Measurements from ENCODE around the gene TBX6. TPM values are rescaled to one million over a fixed set of nuclear protein-coding genes. Genes with fewer than 3 reads are reported as not detected.

TBX6 gene
- total RNA-seq, 1 donor from 2014 or later = 1.8 TPM

- DNase-seq (ENCODE audit: low spot score) = no peak
- peaks cover 44% of the 10 kb centered on the region for H3K4me1 Mint-ChIP-seq (ENCODE audit: low read depth)
- no peaks in the 10 kb centered on the region for H3K27me3 Mint-ChIP-seq (ENCODE audit: insufficient read depth)
- peak overlapping the region; percentile 97 for H3K4me3 Mint-ChIP-seq
- peaks cover 34% of the 10 kb centered on the region for H3K36me3 Mint-ChIP-seq (ENCODE audit: low read depth)
- no peaks in the 10 kb centered on the region for H3K9me3 Mint-ChIP-seq
- intact Hi-C loops (cut with micrococcal nuclease) = loop anchor here (1.0 kb wide), 2 partner anchors 16 to 20 kb away; partner anchors contain the start of gene YPEL3
- H3K27ac Mint-ChIP-seq = peak overlapping the region; percentile 81
Measured at GRCh38 chr16:30076276-30076791, 15.4 kb downstream of the TBX6 start.

GRCh38 chr16:30075503-30076275 lies 16.0 kb downstream of the TBX6 start, which contains the start of gene PPP4C:
PPP4C (plus strand) TSS chr16:30075994; CDS start chr16:30076378, 384 bp downstream.
- intact Hi-C loops (cut with micrococcal nuclease) = loop anchor here (1.0 kb wide), 3 partner anchors 10 to 21 kb away; partner anchors contain the start of genes ALDOA and YPEL3
- H3K4me3 Mint-ChIP-seq = peak within 1 kb of the TSS; percentile 97

GRCh38 chr16:30070490-30070889 lies 21.2 kb downstream of the TBX6 start:
- Mint-ChIP-seq H3K27ac (no peak overlapping the region), H3K27me3 (ENCODE audit: insufficient read depth) (no peaks in the 10 kb centered on the region), H3K9me3 (no peaks in the 10 kb centered on the region), H3K4me1 (ENCODE audit: low read depth) (peaks cover 39% of the 10 kb centered on the region), H3K36me3 (ENCODE audit: low read depth) (peaks cover 45% of the 10 kb centered on the region), H3K4me3 (no peak overlapping the region)
- intact Hi-C loops (cut with micrococcal nuclease) = no loop called here
- DNase-seq (ENCODE audit: low spot score) = no peak

More at GRCh38 chr16:30075503-30076275, 16.0 kb downstream of the TBX6 start, which contains the start of gene PPP4C:
- H3K27me3 Mint-ChIP-seq (ENCODE audit: insufficient read depth) = no peaks in the 10 kb centered on the region
- no peaks in the 10 kb centered on the region for H3K9me3 Mint-ChIP-seq
- H3K27ac Mint-ChIP-seq = peak within 1 kb of the TSS; percentile 96
- peaks cover 34% of the 10 kb centered on the region for H3K36me3 Mint-ChIP-seq (ENCODE audit: low read depth)
- DNase-seq (ENCODE audit: low spot score) = peak; percentile 92
- H3K4me1 Mint-ChIP-seq (ENCODE audit: low read depth) = peaks cover 44% of the 10 kb centered on the region

- intact Hi-C loops (cut with micrococcal nuclease) = loop anchor here (5.0 kb wide), 1 partner anchor 263 kb away; the partner anchor contains the start of gene MAZ
- DNase-seq (ENCODE audit: low spot score) = no peak
- peak overlapping the region; percentile 47 for H3K27ac Mint-ChIP-seq
- no peaks in the 10 kb centered on the region for H3K27me3 Mint-ChIP-seq (ENCODE audit: insufficient read depth)
- no peak overlapping the region for H3K4me3 Mint-ChIP-seq
- no peaks in the 10 kb centered on the region for H3K9me3 Mint-ChIP-seq
- peaks cover 45% of the 10 kb centered on the region for H3K36me3 Mint-ChIP-seq (ENCODE audit: low read depth)
- peaks cover 36% of the 10 kb centered on the region for H3K4me1 Mint-ChIP-seq (ENCODE audit: low read depth)
Measured at GRCh38 chr16:30069611-30070462, 21.9 kb downstream of the TBX6 start.

DNA sequence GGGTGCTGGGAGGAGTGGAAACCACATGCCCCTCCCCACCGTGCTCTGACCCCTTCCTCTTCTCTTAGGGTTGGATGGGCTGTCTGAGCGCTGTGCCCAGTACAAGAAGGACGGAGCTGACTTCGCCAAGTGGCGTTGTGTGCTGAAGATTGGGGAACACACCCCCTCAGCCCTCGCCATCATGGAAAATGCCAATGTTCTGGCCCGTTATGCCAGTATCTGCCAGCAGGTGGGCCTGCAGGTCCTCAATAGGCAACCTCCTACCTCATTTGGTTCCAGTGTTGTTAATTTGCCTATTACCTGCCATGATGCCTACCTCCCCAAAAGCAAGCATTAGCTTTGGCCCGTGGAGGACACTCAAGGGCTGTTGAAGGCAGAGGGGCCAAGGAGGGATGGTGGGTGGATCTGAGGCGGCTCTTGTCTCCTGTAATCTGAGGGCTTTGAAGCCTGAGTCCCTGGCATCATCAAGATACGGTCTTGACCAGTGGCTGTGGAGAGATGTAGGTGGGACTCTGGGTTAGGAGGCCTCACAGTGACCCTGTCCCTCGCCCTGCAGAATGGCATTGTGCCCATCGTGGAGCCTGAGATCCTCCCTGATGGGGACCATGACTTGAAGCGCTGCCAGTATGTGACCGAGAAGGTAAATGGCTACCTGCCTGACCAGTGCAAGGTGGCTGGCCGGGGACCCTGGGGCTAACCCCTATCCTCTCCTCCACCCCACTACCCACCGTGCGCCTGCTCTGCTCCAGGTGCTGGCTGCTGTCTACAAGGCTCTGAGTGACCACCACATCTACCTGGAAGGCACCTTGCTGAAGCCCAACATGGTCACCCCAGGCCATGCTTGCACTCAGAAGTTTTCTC lies 22.7 kb downstream of the TBX6 start:
- intact Hi-C loops (cut with micrococcal nuclease) = loop anchor here (5.0 kb wide), 1 partner anchor 262 kb away; the partner anchor contains the start of gene MAZ
- peak; percentile 36 for DNase-seq (ENCODE audit: low spot score)
- Mint-ChIP-seq H3K4me1 (ENCODE audit: low read depth) (peaks cover 32% of the 10 kb centered on the region), H3K4me3 (peak overlapping the region; percentile 72), H3K36me3 (ENCODE audit: low read depth) (peaks cover 47% of the 10 kb centered on the region), H3K9me3 (no peaks in the 10 kb centered on the region), H3K27ac (peak overlapping the region; percentile 79), H3K27me3 (ENCODE audit: insufficient read depth) (no peaks in the 10 kb centered on the region)

DNA sequence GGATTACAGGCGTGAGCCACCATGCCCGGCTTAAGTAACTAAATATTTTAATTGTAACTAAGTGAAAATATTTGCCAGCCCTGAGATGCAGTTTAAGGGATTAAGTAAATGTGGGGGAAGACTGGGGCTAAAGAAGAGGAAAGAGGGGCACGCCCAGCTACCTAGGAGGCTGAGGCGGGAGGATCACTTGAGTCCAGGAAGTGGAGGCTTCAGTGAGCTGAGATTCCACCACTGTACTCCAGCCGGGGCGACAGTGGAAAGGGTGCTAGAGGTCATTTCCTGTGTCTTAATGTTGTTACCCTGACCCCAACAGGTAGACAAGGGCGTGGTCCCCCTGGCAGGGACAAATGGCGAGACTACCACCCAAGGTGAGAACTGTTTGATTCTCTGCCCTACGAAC lies 23.4 kb downstream of the TBX6 start:
- H3K4me1 Mint-ChIP-seq (ENCODE audit: low read depth) = peaks cover 32% of the 10 kb centered on the region
- H3K27ac Mint-ChIP-seq = peak overlapping the region; percentile 79
- H3K9me3 Mint-ChIP-seq = no peaks in the 10 kb centered on the region
- peak overlapping the region; percentile 72 for H3K4me3 Mint-ChIP-seq
- no peak for DNase-seq (ENCODE audit: low spot score)
- intact Hi-C loops (cut with micrococcal nuclease) = loop anchor here (5.0 kb wide), 1 partner anchor 261 kb away; the partner anchor contains the start of gene MAZ
- H3K36me3 Mint-ChIP-seq (ENCODE audit: low read depth) = peaks cover 47% of the 10 kb centered on the region
- H3K27me3 Mint-ChIP-seq (ENCODE audit: insufficient read depth) = no peaks in the 10 kb centered on the region

DNA sequence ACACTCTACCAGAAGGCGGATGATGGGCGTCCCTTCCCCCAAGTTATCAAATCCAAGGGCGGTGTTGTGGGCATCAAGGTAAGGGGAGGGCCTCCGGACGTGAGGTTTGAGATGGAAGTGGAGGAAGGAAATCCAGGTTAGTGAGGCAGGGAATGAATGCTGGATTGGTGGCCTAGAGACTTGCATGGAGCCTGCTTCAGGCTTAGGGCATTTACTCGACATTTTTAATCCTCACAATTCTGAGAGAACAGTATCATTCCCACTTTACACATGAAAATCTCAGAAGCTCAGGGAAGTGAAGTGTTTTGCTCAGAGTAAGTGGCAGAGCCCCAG lies 24.2 kb downstream of the TBX6 start:
- Mint-ChIP-seq H3K36me3 (ENCODE audit: low read depth) (peaks cover 47% of the 10 kb centered on the region), H3K27me3 (ENCODE audit: insufficient read depth) (no peaks in the 10 kb centered on the region), H3K4me3 (peak overlapping the region; percentile 99), H3K9me3 (no peaks in the 10 kb centered on the region), H3K4me1 (ENCODE audit: low read depth) (peaks cover 32% of the 10 kb centered on the region), H3K27ac (peak overlapping the region; percentile 79)
- DNase-seq (ENCODE audit: low spot score) = no peak
- intact Hi-C loops (cut with micrococcal nuclease) = loop anchor here (5.0 kb wide), 1 partner anchor 260 kb away; the partner anchor contains the start of gene MAZ

DNA sequence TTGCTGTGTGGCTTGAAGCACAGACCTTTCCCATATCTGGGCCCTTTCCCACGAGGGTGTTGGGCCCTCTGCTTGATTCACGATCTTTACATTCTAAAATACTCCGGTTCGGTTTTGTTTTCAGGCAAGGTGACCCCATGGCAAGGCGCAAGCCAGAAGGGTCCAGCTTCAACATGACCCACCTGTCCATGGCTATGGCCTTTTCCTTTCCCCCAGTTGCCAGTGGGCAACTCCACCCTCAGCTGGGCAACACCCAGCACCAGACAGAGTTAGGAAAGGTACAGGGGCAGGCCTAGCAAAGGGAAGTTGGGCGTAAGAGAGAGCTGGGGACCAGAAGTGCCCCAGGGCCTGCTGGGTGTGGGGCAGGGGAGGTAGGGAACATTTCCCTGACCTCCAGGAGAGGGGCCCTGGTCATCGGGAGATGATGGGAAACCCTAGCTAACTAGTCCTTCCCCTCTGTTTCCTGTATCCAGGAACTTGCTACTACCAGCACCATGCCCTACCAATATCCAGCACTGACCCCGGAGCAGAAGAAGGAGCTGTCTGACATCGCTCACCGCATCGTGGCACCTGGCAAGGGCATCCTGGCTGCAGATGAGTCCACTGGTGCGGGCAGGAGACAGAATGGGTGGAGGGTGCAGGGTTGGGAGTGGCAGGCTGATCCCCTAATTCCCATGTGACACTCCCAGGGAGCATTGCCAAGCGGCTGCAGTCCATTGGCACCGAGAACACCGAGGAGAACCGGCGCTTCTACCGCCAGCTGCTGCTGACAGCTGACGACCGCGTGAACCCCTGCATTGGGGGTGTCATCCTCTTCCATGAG lies 24.8 kb downstream of the TBX6 start:
- Mint-ChIP-seq H3K9me3 (no peaks in the 10 kb centered on the region), H3K4me1 (ENCODE audit: low read depth) (peaks cover 29% of the 10 kb centered on the region), H3K4me3 (peak overlapping the region; percentile 99), H3K27me3 (ENCODE audit: insufficient read depth) (peaks cover 1% of the 10 kb centered on the region), H3K27ac (peak overlapping the region; percentile 79), H3K36me3 (ENCODE audit: low read depth) (peaks cover 44% of the 10 kb centered on the region)
- DNase-seq (ENCODE audit: low spot score) = no peak
- intact Hi-C loops (cut with micrococcal nuclease) = loop anchor here (5.0 kb wide), 1 partner anchor 260 kb away; the partner anchor contains the start of gene MAZ

DNA sequence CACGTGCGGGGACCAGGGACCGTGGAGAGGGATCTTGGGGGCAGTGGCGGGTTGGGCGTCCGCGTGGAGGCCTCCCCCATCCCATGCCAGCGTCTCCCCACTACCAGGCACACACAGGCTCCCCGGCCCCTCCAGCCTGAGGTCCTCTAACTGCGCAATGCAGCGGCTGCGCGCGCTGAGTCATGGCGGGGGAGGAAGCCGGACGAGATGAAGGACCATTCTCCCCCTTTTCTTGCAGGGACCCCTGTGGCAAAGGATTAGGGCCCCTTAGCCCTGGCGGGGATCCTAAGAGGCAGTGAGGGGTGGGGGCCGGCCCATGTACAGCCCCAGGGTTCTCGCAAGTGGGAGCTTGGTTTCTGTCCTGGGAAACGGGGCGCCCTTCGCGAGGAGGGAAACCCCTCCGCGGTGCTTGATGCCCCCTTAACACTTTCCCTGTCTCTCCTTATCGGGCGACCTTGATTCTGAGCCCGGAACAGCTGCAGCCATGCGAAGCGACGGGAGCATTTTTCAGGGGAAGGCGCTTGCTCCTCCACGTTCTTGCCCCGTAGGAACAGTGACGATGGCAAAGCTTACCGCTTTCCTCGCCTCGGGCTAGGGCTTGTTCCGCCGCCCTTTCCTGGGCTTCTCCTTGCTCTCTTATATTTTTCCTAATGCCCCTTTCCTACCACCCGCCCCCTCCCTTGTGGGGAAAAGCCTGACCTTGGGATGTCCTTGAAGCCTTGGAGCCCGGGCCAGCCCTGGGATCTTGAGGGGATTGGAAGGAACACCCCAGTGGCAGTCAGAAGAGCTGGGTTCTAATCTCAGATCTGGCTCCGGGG lies 25.6 kb downstream of the TBX6 start:
- H3K4me3 Mint-ChIP-seq = peak overlapping the region; percentile 99
- H3K27me3 Mint-ChIP-seq (ENCODE audit: insufficient read depth) = peaks cover 1% of the 10 kb centered on the region
- intact Hi-C loops (cut with micrococcal nuclease) = loop anchor here (1.0 to 5.0 kb wide), 13 partner anchors 9 to 593 kb away; partner anchors contain the start of genes ASPHD1, CDIPT, DCTPP1 and FBRS
- peak; percentile 28 for DNase-seq (ENCODE audit: low spot score)
- peaks cover 39% of the 10 kb centered on the region for H3K36me3 Mint-ChIP-seq (ENCODE audit: low read depth)
- no peaks in the 10 kb centered on the region for H3K9me3 Mint-ChIP-seq
- peaks cover 27% of the 10 kb centered on the region for H3K4me1 Mint-ChIP-seq (ENCODE audit: low read depth)
- peak overlapping the region; percentile 79 for H3K27ac Mint-ChIP-seq

- Mint-ChIP-seq H3K4me3 (peak within 1 kb of the TSS; percentile 99), H3K27me3 (ENCODE audit: insufficient read depth) (peaks cover 1% of the 10 kb centered on the region), H3K4me1 (ENCODE audit: low read depth) (peaks cover 25% of the 10 kb centered on the region), H3K36me3 (ENCODE audit: low read depth) (peaks cover 36% of the 10 kb centered on the region), H3K9me3 (no peaks in the 10 kb centered on the region), H3K27ac (peak within 1 kb of the TSS; percentile 95)
- intact Hi-C loops (cut with micrococcal nuclease) = loop anchor here (1.0 to 5.0 kb wide), 13 partner anchors 10 to 593 kb away; partner anchors contain the start of genes ASPHD1, CDIPT, DCTPP1 and FBRS
- DNase-seq (ENCODE audit: low spot score) = peak; percentile 95
Measured at GRCh38 chr16:30065102-30065942, 26.4 kb downstream of the TBX6 start, which contains the start of gene ALDOA. ALDOA (plus strand) TSS chr16:30065760; CDS start chr16:30066898, 1,138 bp downstream.

All from activated T-helper 1 cell treated with anti-CD3 and anti-CD28 coated beads, Interleukin-12 subunit alpha, Interleukin-12 subunit beta, Interleukin-2, Interleukin-4 antibody, amounts not matched to agents 30 ng/mL and 10 ng/mL and 1 ng/mL, durations not matched to agents 14 hours and 24 hours and 36 hours (primary cell).